Stimulated activated CD8-positive, alpha-beta memory T cell treated with anti-CD3 and anti-CD28 coated beads, Interleukin-15, amount 100 ng/mL, for 4 hours (primary cell): Measurements from ENCODE around the gene CST9.

ENCODE experiments used
- DNase-seq, 2 donors: peaks; one replicate each; pipeline ENCODE4 v3.0.0-alpha.2; 2020; ENCODE audit warnings: low read depth in 2 of 2

The CST9 gene

GRCh38 chr20:23605867-23606651 is at the start of gene CST9:
Gene CST9 (minus strand): TSS chr20:23605917. CDS start chr20:23605864, 53 bp downstream.
- DNase-seq, result no peak

- DNase-seq, result no peak
Observed at GRCh38 chr20:23654717-23655116, 49.0 kb upstream of the CST9 start.

GRCh38 chr20:23654000-23654399 is 48.3 kb upstream of the CST9 start:
- DNase-seq, result no peak

- DNase-seq, result no peak
Observed at GRCh38 chr20:23653400-23653938, 47.8 kb upstream of the CST9 start.

DNA sequence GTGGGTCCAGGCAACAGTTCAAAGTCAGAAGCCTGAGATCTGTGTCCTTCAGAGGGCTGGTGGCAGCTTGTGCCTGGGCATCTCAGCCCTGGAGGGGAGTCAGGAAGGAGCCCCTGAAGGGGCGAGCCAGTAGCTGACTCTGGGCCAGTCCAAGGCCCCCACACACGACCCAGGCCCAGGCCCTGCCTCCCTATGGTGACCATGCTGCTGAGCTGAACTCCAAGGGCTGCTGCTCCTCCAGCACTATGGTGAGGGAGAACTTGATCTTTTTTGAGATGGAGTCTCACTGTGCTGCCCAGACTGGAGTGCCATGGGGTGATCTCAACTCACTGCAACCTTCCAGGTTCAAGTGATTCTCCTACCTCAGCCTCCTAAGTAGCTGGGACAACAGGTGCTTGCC is 47.2 kb upstream of the CST9 start:
- no peak for DNase-seq

DNA sequence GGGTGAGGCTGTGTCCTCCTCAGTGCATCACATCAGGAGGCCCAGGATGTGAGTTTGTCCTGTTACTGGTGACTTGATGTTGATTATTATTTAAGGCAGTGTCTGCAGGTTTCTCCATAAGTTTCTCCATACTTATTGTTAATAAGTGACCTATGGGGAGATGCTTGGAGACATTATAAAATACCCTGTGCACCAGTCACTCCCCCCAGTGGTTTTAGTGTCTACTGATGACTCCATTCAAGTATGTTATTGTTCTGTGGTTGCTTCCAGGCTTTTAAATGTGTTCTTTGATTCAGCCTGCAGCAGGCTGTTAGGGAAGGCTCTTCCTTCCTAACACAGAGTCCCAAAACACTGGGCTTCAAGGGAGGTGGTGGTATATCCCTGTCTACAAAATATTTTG is 46.7 kb upstream of the CST9 start:
- DNase-seq, result no peak

DNA sequence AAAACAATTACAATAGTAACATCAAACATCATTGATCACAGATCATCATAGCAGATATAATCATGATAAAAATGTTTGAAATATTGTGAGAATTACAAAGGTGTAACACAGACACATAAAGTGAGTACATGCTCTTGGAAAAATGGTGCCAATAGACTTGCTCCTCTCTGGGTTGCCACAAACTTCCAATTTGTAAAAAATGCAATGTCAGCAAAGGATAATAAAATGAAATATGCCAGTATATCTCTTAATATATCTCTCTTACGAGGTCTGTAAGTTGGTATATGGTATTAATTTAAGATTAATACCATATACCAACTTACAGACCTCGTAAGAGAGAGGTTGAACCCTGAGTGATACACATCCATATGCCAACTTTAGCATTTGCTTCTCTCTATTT is 45.4 kb upstream of the CST9 start:
- DNase-seq, result no peak

DNA sequence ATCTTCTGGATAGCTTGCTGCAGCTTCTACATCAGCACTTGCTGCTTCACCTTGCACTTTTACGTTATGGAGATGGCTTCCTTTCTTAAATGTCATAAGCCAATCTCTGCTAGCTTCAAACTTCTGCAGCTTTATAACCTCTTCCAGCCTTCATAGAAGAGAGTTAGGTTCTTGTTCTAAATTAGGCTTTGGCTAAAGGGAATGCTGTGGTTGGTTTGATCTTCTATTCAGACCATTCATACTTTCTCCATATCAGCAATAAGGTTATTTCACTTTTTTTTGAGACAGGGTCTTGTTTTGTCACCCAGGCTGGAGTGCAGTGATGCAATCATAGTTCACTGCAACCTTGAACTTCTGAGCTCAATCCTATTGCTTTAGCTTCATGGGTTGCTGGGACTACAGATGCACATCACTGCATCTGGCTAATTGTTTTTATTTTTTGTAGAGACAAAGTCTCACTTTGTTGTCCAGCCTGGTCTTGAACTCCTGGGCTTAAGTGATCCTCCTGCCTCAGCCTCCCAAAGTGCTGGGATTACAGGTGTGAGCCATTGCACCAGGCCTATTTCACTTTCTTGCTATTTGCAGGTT is 44.2 kb upstream of the CST9 start:
- DNase-seq, result no peak

GRCh38 chr20:23649242-23649641 is 43.5 kb upstream of the CST9 start:
- DNase-seq, result no peak

DNA sequence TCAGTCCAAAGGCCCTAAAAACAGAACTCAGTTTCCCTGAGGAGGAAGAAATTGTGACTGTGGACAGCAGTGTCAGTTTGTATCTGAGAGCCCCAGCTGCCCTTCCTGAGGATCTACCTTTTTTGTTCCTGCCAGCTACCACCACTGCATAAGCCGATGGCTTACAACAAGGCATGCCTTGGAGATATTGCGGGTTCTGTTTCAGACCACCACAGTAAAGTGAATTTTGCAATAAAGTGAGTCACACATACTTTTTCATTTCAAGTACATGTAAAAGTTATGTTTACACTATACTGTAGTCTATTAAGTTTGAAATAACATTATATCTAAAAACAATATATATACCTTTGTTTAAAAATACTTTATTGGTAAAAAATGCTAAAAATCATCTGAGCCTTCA is 41.6 kb upstream of the CST9 start:
- no peak for DNase-seq

GRCh38 chr20:23646106-23646873 is 40.6 kb upstream of the CST9 start:
- no peak for DNase-seq

GRCh38 chr20:23645575-23645974 is 39.9 kb upstream of the CST9 start:
- no peak for DNase-seq

DNA sequence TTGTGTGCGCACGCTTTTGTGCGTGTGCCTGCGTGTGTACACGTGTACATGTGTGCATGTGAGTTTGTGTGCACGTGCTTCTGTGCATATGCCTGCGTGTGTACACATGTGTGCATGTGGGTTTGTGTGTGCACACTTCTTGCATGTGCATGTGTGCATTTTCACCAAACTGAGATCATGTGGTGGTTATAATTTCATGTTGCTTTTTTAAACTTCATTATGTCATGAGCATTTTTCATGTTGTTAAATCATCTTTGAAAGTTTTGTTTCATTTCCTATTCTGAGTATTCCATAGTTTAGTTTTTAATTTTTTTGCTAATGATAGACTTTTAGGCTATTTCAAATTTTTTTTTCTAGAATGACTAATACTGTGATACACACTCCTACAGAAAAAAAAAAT is 38.4 kb upstream of the CST9 start:
- DNase-seq, result no peak

DNA sequence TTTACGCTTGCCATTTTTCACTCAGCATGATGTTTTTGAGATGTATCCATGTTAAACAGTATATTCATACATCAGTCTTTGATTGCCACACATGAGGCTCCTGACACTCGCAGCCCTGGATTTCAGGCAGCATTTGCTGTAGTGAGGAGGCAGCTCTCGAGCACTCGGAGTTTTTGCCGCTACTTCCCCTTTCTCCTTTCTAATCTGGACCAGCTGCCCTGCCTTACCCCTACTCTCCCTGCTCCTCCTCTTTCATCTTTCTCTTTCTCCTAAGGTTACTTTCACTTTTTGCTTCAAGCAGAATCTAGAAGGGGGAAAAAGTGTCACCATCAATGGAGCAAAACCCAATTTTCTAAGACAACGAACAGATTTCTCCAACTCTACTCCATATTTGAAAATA is 37.9 kb upstream of the CST9 start:
- no peak for DNase-seq

GRCh38 chr20:23641936-23642751 is 36.4 kb upstream of the CST9 start:
- no peak for DNase-seq

GRCh38 chr20:23640671-23641667 is 35.3 kb upstream of the CST9 start:
- no peak for DNase-seq

DNA sequence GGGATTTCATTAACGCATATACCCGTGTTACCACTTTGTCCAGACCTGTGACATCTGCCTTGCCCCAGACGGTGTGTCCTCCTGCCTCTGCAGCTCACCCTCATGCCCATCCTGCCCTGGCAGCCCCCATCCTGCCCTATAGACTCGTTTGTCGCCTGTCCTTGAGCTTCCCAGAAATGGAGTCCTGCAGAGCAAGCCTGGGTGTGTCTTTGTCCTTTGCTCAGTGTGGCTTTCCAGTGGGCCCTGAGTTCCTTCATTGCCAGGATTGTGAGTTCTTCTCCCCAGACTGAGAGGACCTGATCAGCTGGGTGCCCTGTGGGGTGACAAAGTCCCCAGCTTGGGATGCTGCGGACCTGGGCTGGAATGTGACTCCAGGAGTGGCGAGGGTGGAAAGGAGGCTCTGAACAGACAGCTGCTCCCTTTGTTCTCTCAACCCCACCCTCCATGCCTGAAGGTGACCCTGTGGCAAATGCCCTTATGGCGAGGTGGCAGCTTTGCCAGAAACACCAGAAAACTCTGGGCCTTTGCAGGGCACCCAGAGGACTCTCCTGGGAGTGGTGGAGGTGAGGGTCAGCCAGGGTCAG is 34.4 kb upstream of the CST9 start:
- DNase-seq, result no peak

DNA sequence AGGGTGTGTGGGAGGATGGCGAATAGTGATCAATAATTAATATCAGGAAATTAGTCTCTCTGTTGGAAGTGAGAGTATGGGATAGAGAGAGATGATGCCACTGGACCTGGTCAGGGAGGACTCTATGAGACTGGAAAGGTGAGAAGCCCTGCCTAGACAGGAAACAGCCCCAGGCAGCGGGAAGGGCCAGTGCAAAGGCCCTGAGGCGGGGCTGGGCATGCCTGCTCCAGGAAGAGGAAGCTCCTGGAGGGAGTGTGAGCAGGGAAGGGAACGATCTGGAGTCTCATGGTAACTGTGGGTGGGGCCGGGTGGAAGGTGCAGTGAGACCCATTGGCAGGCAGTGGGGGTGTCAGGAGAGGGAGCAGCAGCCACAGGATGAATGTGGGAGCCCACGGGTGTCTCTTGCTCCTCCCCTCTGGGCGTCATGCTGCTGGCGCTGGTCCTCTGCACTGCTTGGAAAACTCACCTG is 33.8 kb upstream of the CST9 start:
- no peak for DNase-seq

DNA sequence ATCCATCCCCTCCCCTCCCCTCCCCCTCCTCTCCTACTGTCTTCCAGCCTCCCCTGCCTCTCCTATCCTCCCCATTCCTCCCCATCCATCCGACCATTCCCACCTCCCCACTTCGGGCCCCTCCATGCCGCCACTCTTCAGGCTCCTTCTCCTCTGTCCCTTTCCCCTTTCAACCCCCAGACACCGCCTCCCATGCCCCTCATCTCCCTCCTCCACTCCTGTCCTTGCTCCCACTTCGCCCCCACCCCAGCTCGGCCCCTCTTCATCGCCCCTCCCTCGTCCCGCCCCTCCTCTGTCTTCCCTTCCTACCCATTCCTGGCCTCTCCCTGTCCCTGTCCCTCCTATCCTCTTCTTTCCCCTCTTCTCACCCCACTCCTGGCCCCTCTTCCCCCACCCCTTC is 32.6 kb upstream of the CST9 start:
- DNase-seq, result no peak
